Fibroblast of lung (primary cell): ENCODE results near the gene GDPGP1. TPM values are rescaled to one million over a fixed set of nuclear protein-coding genes. Genes with fewer than 3 reads are reported as not detected.

Experiments
- DNase-seq, 2 donors: peaks; one replicate each; pipeline versions ENCODE4 v3.0.0 to v3.0.0-alpha.2; 2010; ENCODE audit warnings: low read depth in 2 of 2
- H2AFZ ChIP-seq: 2 replicates; pipeline ENCODE4 v1.5.1; 2012; ENCODE audit warnings: low read length, control low read depth, inconsistent platforms
- H3K27ac ChIP-seq: 2 replicates; pipeline ENCODE4 v1.5.1; 2011; ENCODE audit warnings: low read length, control low read depth; ENCODE audit not compliant: insufficient read depth
- H3K27me3 ChIP-seq: 2 replicates; pipeline ENCODE4 v1.5.1; 2011; ENCODE audit warnings: mild to moderate bottlenecking, low read length; ENCODE audit not compliant: control insufficient read depth, insufficient read depth
- H3K36me3 ChIP-seq: 2 replicates; pipeline ENCODE4 v1.5.1; 2011; ENCODE audit warnings: low read length; ENCODE audit not compliant: control insufficient read depth, insufficient read depth
- H3K4me1 ChIP-seq: 2 replicates; pipeline ENCODE4 v1.5.1; 2011; ENCODE audit warnings: low read length; ENCODE audit not compliant: control insufficient read depth, insufficient read depth; ENCODE audit errors: extremely low read depth
- H3K4me2 ChIP-seq: 2 replicates; pipeline ENCODE4 v1.5.1; 2011; ENCODE audit warnings: low read length, control low read depth; ENCODE audit not compliant: insufficient read depth; ENCODE audit errors: extremely low read depth
- H3K4me3 ChIP-seq, 4 experiments: fragments of 200-600 bp in 1 of 4; sonication (generic) in 1 of 4; replicated peaks in 1 of 4; 2 replicates each; pipeline ENCODE4 v1.5.1; 2011 to 2016; ENCODE audit warnings: low read length in 4 of 4, low read depth in 3 of 4, mild to moderate bottlenecking in 3 of 4, control low read depth in 2 of 4, inconsistent platforms in 1 of 4, mixed read lengths in 1 of 4; ENCODE audit not compliant: insufficient read depth in 1 of 4; ENCODE audit errors: control extremely low read depth in 1 of 4
- H3K79me2 ChIP-seq: 2 replicates; pipeline ENCODE4 v1.5.1; 2012; ENCODE audit warnings: mild to moderate bottlenecking, low read length, inconsistent platforms; ENCODE audit not compliant: control insufficient read depth, insufficient read depth
- H3K9ac ChIP-seq: 2 replicates; pipeline ENCODE4 v1.5.1; 2011; ENCODE audit warnings: mild to moderate bottlenecking, low read length, control low read depth; ENCODE audit not compliant: insufficient read depth
- H3K9me3 ChIP-seq: 2 replicates; pipeline ENCODE4 v1.5.1; 2012; ENCODE audit warnings: low read depth, low read length; ENCODE audit not compliant: control insufficient read depth, insufficient read depth
- H4K20me1 ChIP-seq: 2 replicates; pipeline ENCODE4 v1.5.1; 2011; ENCODE audit warnings: low read length; ENCODE audit not compliant: control insufficient read depth, insufficient read depth; ENCODE audit errors: extremely low read depth
- EZH2 ChIP-seq: IDR thresholded peaks from 2 replicates; pipeline ENCODE4 v1.5.1; 2012; ENCODE audit warnings: low read length, control low read depth, mild to moderate bottlenecking; ENCODE audit errors: missing control alignments
- polyA plus RNA-seq, 2 donors: library from polyadenylated mRNA; depleted of rRNA in 1 of 2; stranded (reverse) in 1 of 2; unstranded in 1 of 2; fragments of >200 nt; gene quantifications; 2 replicates each; pipeline ENCODE4 v1.2.1, GENCODE V29; 2011 to 2012; ENCODE audit warnings: missing spikeins in 1 of 2
- total RNA-seq: library from RNA; depleted of rRNA; stranded (reverse); fragments of >200 nt; gene quantifications from 2 replicates; pipeline ENCODE4 v1.2.1, GENCODE V29; 2014
- TF ChIP-seq, protein P1 (sequence below), 2 donors: IDR thresholded peaks in 1 of 2; conservative IDR thresholded peaks in 1 of 2; 1 replicate in 1 of 2; 2 replicates in 1 of 2; pipeline ENCODE4 v1.5.1; 2011 to 2012; ENCODE audit warnings: low read length in 2 of 2, control low read depth in 1 of 2, inconsistent platforms in 1 of 2, low read depth in 1 of 2, mild to moderate bottlenecking in 1 of 2

Gene GDPGP1
- total and polyA plus RNA-seq, 2 donors (not counting 1 experiment from before 2014, with no cell fraction given), result 1.9 to 9.7 TPM

GRCh38 chr15:90231028-90232017, 2.7 kb upstream of the GDPGP1 start:
- H3K4me2 ChIP-seq, result no peak overlapping the region
- H3K79me2 ChIP-seq, result peaks cover 9% of the 10 kb centered on the region
- H3K4me3 ChIP-seq, result no peak overlapping the region

DNA sequence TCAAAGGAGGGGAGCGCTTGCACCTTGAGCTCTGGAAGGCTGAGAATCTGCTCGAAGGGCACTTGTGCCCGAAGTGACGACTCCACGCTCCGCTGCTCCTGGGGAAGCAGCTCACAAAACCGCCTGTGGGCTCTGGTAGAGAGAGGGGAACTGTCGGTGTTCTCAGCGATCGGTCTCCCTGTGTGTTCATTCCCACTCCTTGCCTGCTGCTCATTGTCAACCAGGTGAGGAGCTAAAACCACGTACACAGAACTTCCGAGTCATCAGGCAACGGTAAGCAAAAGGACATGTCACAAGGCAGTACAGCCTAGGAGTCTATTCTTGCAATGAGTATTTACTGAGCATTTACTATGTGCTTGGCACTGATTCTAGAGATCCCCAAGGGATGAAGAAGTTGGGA, 1.8 kb upstream of the GDPGP1 start:
- no peak overlapping the region for H2AFZ ChIP-seq
- DNase-seq, result no peak
- peaks cover 17% of the 10 kb centered on the region for H3K36me3 ChIP-seq
- peak overlapping the region; percentile 98 for H3K4me2 ChIP-seq
- no peaks in the 10 kb centered on the region for H3K27me3 ChIP-seq
- H3K4me1 ChIP-seq, result peaks cover 4% of the 10 kb centered on the region
- no peak overlapping the region for H3K9ac ChIP-seq
- H3K27ac ChIP-seq, result no peak overlapping the region
- no peaks in the 10 kb centered on the region for H4K20me1 ChIP-seq
- H3K9me3 ChIP-seq, result no peaks in the 10 kb centered on the region
- H3K79me2 ChIP-seq, result peaks cover 9% of the 10 kb centered on the region
- H3K4me3 ChIP-seq, result peak overlapping the region in 2 of 4 experiments; percentile 80 to 90
- TF ChIP-seq EZH2, result no peak
- TF ChIP-seq, protein P1, sequence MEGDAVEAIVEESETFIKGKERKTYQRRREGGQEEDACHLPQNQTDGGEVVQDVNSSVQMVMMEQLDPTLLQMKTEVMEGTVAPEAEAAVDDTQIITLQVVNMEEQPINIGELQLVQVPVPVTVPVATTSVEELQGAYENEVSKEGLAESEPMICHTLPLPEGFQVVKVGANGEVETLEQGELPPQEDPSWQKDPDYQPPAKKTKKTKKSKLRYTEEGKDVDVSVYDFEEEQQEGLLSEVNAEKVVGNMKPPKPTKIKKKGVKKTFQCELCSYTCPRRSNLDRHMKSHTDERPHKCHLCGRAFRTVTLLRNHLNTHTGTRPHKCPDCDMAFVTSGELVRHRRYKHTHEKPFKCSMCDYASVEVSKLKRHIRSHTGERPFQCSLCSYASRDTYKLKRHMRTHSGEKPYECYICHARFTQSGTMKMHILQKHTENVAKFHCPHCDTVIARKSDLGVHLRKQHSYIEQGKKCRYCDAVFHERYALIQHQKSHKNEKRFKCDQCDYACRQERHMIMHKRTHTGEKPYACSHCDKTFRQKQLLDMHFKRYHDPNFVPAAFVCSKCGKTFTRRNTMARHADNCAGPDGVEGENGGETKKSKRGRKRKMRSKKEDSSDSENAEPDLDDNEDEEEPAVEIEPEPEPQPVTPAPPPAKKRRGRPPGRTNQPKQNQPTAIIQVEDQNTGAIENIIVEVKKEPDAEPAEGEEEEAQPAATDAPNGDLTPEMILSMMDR (conservative IDR thresholded peaks at IDR 0.05 in 1 of 2, IDR thresholded peaks at IDR 0.05 in 1 of 2; ENCODE audit: low read depth in 1 of 2, low read length in 2 of 2), result no peak

More at GRCh38 chr15:90231028-90232017, 2.7 kb upstream of the GDPGP1 start:
- Histone ChIP-seq H3K27me3 (no peaks in the 10 kb centered on the region), H3K27ac (no peak overlapping the region), H3K36me3 (peaks cover 17% of the 10 kb centered on the region), H3K9ac (no peak overlapping the region), H2AFZ (no peak overlapping the region), H3K4me1 (peaks cover 4% of the 10 kb centered on the region), H3K9me3 (no peaks in the 10 kb centered on the region), H4K20me1 (no peaks in the 10 kb centered on the region)
- TF ChIP-seq, protein P1 (conservative IDR thresholded peaks at IDR 0.05 in 1 of 2, IDR thresholded peaks at IDR 0.05 in 1 of 2; ENCODE audit: low read depth in 1 of 2, low read length in 2 of 2), result no peak
- TF ChIP-seq EZH2, result no peak
- peak in 1 of 2 donors; percentile 5 for DNase-seq

DNA sequence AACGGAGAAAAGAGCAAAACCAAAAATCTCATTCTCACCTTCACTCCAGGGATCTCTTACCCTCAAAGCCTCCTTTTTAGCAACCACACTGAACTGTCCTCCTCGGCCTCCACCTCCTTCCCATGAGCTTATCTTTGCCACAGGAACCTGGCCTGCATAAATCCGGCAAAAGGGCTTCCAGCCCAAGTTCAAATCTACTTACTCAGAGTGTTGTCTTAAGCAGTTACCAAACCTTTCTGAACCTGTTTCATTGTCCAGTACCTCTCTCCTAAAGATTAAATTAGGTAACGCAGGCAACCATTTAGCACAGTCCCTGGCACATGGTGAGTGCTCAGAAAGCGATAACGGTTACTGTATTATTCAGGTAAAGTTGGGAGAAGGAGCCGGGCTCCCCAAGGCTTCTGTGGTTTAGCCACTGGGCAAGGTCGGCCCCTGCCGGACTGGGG, 1.0 kb upstream of the GDPGP1 start:
- no peaks in the 10 kb centered on the region for H4K20me1 ChIP-seq
- peak overlapping the region; percentile 98 for H3K4me2 ChIP-seq
- H3K4me3 ChIP-seq, result peak overlapping the region; percentile 77 to 93 (median 85)
- H3K36me3 ChIP-seq, result peaks cover 14% of the 10 kb centered on the region
- peaks cover 4% of the 10 kb centered on the region for H3K4me1 ChIP-seq
- H2AFZ ChIP-seq, result no peak overlapping the region
- H3K27me3 ChIP-seq, result no peaks in the 10 kb centered on the region
- no peaks in the 10 kb centered on the region for H3K9me3 ChIP-seq
- H3K79me2 ChIP-seq, result peaks cover 9% of the 10 kb centered on the region
- DNase-seq, result peak in 1 of 2 donors; percentile 42
- TF ChIP-seq EZH2, result no peak
- TF ChIP-seq, protein P1 (conservative IDR thresholded peaks at IDR 0.05 in 1 of 2, IDR thresholded peaks at IDR 0.05 in 1 of 2; ENCODE audit: low read depth in 1 of 2, low read length in 2 of 2), result peak; percentile 47 to 53
- peak overlapping the region; percentile 95 for H3K27ac ChIP-seq
- peak overlapping the region; percentile 88 for H3K9ac ChIP-seq
